ENCODE measurements around the gene DDR2. TPM values are rescaled to one million over a fixed set of nuclear protein-coding genes. Genes with fewer than 3 reads are reported as not detected.

Gene DDR2
- total RNA-seq, 1 experiment from 2014 or later, result 4.9 TPM

DNA sequence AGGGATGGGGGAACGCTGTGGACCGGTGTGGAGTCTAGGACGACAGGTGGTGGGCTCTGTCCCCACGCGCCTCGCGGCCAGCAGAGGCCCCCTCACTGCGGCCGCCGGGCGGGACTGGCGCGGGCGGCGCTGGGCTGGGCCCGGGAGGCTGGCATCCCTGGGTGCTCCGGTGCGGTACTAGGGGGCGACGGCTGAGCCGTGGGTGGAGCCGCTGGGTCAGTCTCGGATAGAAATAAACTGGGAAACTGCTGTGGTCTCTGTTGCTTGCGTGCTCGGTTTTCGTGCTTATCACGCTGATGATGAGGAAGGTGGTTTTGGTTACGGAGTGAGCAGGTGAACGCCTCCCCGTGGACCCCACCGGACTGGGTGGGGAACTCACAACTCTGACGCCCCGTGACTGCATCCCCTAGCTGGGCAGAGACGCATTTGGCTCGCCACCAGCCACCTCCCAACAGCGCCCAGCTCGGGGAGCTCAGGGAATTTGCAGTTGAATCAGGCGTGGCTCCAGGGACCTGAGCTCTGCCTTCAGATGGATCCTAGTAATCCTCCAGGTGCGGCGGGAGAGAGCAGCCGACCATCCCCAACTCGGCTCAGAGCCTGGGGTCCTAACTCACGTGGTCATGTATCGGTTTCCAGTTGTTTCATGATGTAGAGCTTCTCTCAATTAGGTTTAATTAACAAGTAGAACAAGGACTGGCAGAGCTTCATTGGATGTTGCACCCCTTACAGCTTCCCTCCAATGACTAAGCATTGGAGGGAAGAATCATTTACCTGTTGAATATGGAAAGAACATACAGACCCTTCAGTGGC, 190.3 kb downstream of the DDR2 start:
- H3K4me1 Mint-ChIP-seq (ENCODE audit: insufficient read depth, unreplicated experiment), result peaks cover 6% of the 10 kb centered on the region
- CTCF ChIA-PET, result interaction anchor here (0.6 to 1.2 kb wide), 5 partner anchors 8 to 209 kb away, joined by 3 to 9 read pairs (median 4); no protein-coding TSS in a partner anchor
- no peaks in the 10 kb centered on the region for H3K9me3 Mint-ChIP-seq (ENCODE audit: unreplicated experiment)
- peak; percentile 27 for DNase-seq (ENCODE audit: unreplicated experiment)
- peak overlapping the region; percentile 66 for H3K27ac Mint-ChIP-seq (ENCODE audit: low read depth, unreplicated experiment)
- POLR2A ChIA-PET, result no interaction called here
- TF ChIP-seq CTCF (IDR thresholded peaks at IDR 0.05; ENCODE audit: unreplicated experiment), result no peak
- H3K27me3 Mint-ChIP-seq (ENCODE audit: insufficient read depth, unreplicated experiment), result no peaks in the 10 kb centered on the region
- BruUV-seq (replicated peaks), result no TSS peak
- no peaks in the 10 kb centered on the region for H3K36me3 Mint-ChIP-seq (ENCODE audit: insufficient read depth, unreplicated experiment)
- H3K4me3 Mint-ChIP-seq (ENCODE audit: unreplicated experiment), result peak overlapping the region; percentile 63
- intact Hi-C loops (cut with micrococcal nuclease), result no loop called here

- H3K9me3 Mint-ChIP-seq (ENCODE audit: unreplicated experiment), result no peaks in the 10 kb centered on the region
- DNase-seq (ENCODE audit: unreplicated experiment), result no peak
- H3K4me3 Mint-ChIP-seq (ENCODE audit: unreplicated experiment), result no peak overlapping the region
- intact Hi-C loops (cut with micrococcal nuclease), result no loop called here
- no peak for TF ChIP-seq CTCF (IDR thresholded peaks at IDR 0.05; ENCODE audit: unreplicated experiment)
- H3K36me3 Mint-ChIP-seq (ENCODE audit: insufficient read depth, unreplicated experiment), result no peaks in the 10 kb centered on the region
- H3K27ac Mint-ChIP-seq (ENCODE audit: low read depth, unreplicated experiment), result no peak overlapping the region
- H3K4me1 Mint-ChIP-seq (ENCODE audit: insufficient read depth, unreplicated experiment), result peaks cover 6% of the 10 kb centered on the region
- POLR2A ChIA-PET, result no interaction called here
- CTCF ChIA-PET, result interaction anchor here (0.6 to 1.2 kb wide), 6 partner anchors 8 to 363 kb away, joined by 3 to 5 read pairs (median 4); no protein-coding TSS in a partner anchor
- no TSS peak for BruUV-seq (replicated peaks)
- H3K27me3 Mint-ChIP-seq (ENCODE audit: insufficient read depth, unreplicated experiment), result no peaks in the 10 kb centered on the region
Observed at GRCh38 chr1:162823231-162823630, 191.0 kb downstream of the DDR2 start.

- H3K4me1 Mint-ChIP-seq (ENCODE audit: insufficient read depth, unreplicated experiment), result peaks cover 6% of the 10 kb centered on the region
- no peak overlapping the region for H3K4me3 Mint-ChIP-seq (ENCODE audit: unreplicated experiment)
Observed at GRCh38 chr1:162823771-162824525, 191.7 kb downstream of the DDR2 start.

More at GRCh38 chr1:162823771-162824525, 191.7 kb downstream of the DDR2 start:
- POLR2A ChIA-PET, result no interaction called here
- no peaks in the 10 kb centered on the region for H3K36me3 Mint-ChIP-seq (ENCODE audit: insufficient read depth, unreplicated experiment)
- H3K27me3 Mint-ChIP-seq (ENCODE audit: insufficient read depth, unreplicated experiment), result peaks cover 3% of the 10 kb centered on the region
- CTCF ChIA-PET, result interaction anchor here (0.6 to 1.2 kb wide), 5 partner anchors 23 to 362 kb away, joined by 3 to 5 read pairs (median 3); no protein-coding TSS in a partner anchor
- no peak overlapping the region for H3K27ac Mint-ChIP-seq (ENCODE audit: low read depth, unreplicated experiment)
- BruUV-seq (replicated peaks), result no TSS peak
- no peaks in the 10 kb centered on the region for H3K9me3 Mint-ChIP-seq (ENCODE audit: unreplicated experiment)
- DNase-seq (ENCODE audit: unreplicated experiment), result no peak
- no peak for TF ChIP-seq CTCF (IDR thresholded peaks at IDR 0.05; ENCODE audit: unreplicated experiment)
- intact Hi-C loops (cut with micrococcal nuclease), result no loop called here
